IMR-90 (cell line): ENCODE results near the gene CAPN10. TPM values are rescaled to one million over a fixed set of nuclear protein-coding genes. Genes with fewer than 3 reads are reported as not detected.

Experiments
- ATAC-seq: fragments of 200-7000 bp; cut with Tn5 transposase; 2 replicates; pipeline ENCODE4 v1.9.1; 2020; ENCODE audit warnings: low read depth, mild to moderate bottlenecking, moderate library complexity
- BruUV-seq: library from RNA; stranded (reverse); fragments of 400-500 nt; replicated peaks from 2 replicates; lab custom pipeline; 2021; lab: Mats Ljungman, UMichigan
- CTCF ChIA-PET: fragments of 300-600 bp; formaldehyde crosslinking; extraction: SDS; loops from one replicate; lab custom pipeline; 2021; ENCODE audit warnings: antibody characterized with exemption; lab: Yijun Ruan, JAX
- POLR2A ChIA-PET: fragments of 300-600 bp; sonication (Branson Sonifier 250); formaldehyde crosslinking; loops from one replicate; lab custom pipeline; 2022; ENCODE audit warnings: antibody characterized with exemption; ENCODE audit not compliant: unreplicated experiment; lab: Charles Lee
- DNase-seq: peaks from one replicate; pipeline ENCODE4 v3.0.0; 2013
- H2AFZ ChIP-seq: replicated peaks from 2 replicates; pipeline ENCODE3; 2013; ENCODE audit warnings: low read length, mild to moderate bottlenecking; ENCODE audit not compliant: poor library complexity
- H2AK5ac ChIP-seq: 2 replicates; pipeline ENCODE4 v1.6.1; 2013; ENCODE audit warnings: low read depth, low read length, inconsistent platforms
- H2AK9ac ChIP-seq: replicated peaks from 2 replicates; pipeline ENCODE3; 2013; ENCODE audit warnings: mild to moderate bottlenecking, low read depth, low read length, moderate library complexity; ENCODE audit not compliant: poor library complexity
- H2BK120ac ChIP-seq: 2 replicates; pipeline ENCODE4 v1.6.1; 2013; ENCODE audit warnings: low read depth, low read length, inconsistent platforms
- H2BK15ac ChIP-seq: 3 replicates; pipeline ENCODE4 v1.6.1; 2013; ENCODE audit warnings: low read depth, low read length, inconsistent platforms
- H2BK20ac ChIP-seq: 2 replicates; pipeline ENCODE4 v1.6.1; 2013; ENCODE audit warnings: low read depth, mild to moderate bottlenecking, inconsistent platforms, low read length, moderate library complexity
- H2BK5ac ChIP-seq: 2 replicates; pipeline ENCODE4 v1.6.1; 2013; ENCODE audit warnings: mild to moderate bottlenecking, low read depth, low read length, inconsistent platforms; ENCODE audit not compliant: poor library complexity, severe bottlenecking
- H3K14ac ChIP-seq: replicated peaks from 2 replicates; pipeline ENCODE4 v1.6.1; 2013; ENCODE audit warnings: low read depth, low read length, inconsistent platforms
- H3K18ac ChIP-seq: 2 replicates; pipeline ENCODE4 v1.6.1; 2013; ENCODE audit warnings: low read depth, low read length, control low read depth
- H3K23ac ChIP-seq: 2 replicates; pipeline ENCODE4 v1.6.1; 2013; ENCODE audit warnings: low read depth, low read length, inconsistent platforms
- H3K27ac ChIP-seq: 2 replicates; pipeline ENCODE4 v1.5.1; 2013; ENCODE audit warnings: mild to moderate bottlenecking, control low read depth, low read length; ENCODE audit not compliant: insufficient read depth
- H3K27me3 ChIP-seq: 2 replicates; pipeline ENCODE4 v1.6.1; 2013; ENCODE audit warnings: low read length; ENCODE audit not compliant: control insufficient read depth, insufficient read depth
- H3K36me3 ChIP-seq: 2 replicates; pipeline ENCODE4 v1.6.1; 2013; ENCODE audit warnings: low read length, mixed read lengths; ENCODE audit not compliant: control insufficient read depth, insufficient read depth
- H3K4ac ChIP-seq: 2 replicates; pipeline ENCODE4 v1.6.1; 2013; ENCODE audit warnings: low read depth, low read length, inconsistent platforms
- H3K4me1 ChIP-seq: 2 replicates; pipeline ENCODE4 v1.6.1; 2013; ENCODE audit warnings: low read length, mixed read lengths; ENCODE audit not compliant: control insufficient read depth, insufficient read depth
- H3K4me2 ChIP-seq: 2 replicates; pipeline ENCODE4 v1.6.1; 2013; ENCODE audit warnings: low read depth, mild to moderate bottlenecking, control low read depth, low read length, moderate library complexity
- H3K4me3 ChIP-seq: 2 replicates; pipeline ENCODE4 v1.5.1; 2013; ENCODE audit warnings: low read depth, mild to moderate bottlenecking, control low read depth, low read length, moderate library complexity; ENCODE audit not compliant: insufficient read depth
- H3K56ac ChIP-seq: 2 replicates; pipeline ENCODE4 v1.6.1; 2013; ENCODE audit warnings: low read length, inconsistent platforms; ENCODE audit not compliant: insufficient read depth; ENCODE audit errors: extremely low read depth
- H3K79me1 ChIP-seq, 2 experiments: 2 replicates each; pipeline ENCODE4 v1.6.1; 2013; ENCODE audit warnings: low read length in 2 of 2, inconsistent platforms in 1 of 2, low read depth in 1 of 2
- H3K9ac ChIP-seq: 2 replicates; pipeline ENCODE4 v1.6.1; 2013; ENCODE audit warnings: low read depth, low read length, control low read depth
- H3K9me1 ChIP-seq: 2 replicates; pipeline ENCODE4 v1.6.1; 2013; ENCODE audit warnings: low read length, inconsistent platforms; ENCODE audit not compliant: insufficient read depth
- H3K9me3 ChIP-seq: 2 replicates; pipeline ENCODE4 v1.6.1; 2013; ENCODE audit warnings: low read length; ENCODE audit not compliant: control insufficient read depth, insufficient read depth
- H4K20me1 ChIP-seq: 2 replicates; pipeline ENCODE4 v1.6.1; 2013; ENCODE audit warnings: low read length, inconsistent platforms; ENCODE audit not compliant: insufficient read depth
- H4K5ac ChIP-seq: 2 replicates; pipeline ENCODE4 v1.6.1; 2013; ENCODE audit warnings: mild to moderate bottlenecking, low read depth, low read length, control low read depth
- H4K8ac ChIP-seq, 2 experiments: 2 replicates each; pipeline ENCODE4 v1.6.1; 2013; ENCODE audit warnings: low read depth in 2 of 2, low read length in 2 of 2, control low read depth in 1 of 2, inconsistent platforms in 1 of 2
- H4K91ac ChIP-seq: 2 replicates; pipeline ENCODE4 v1.6.1; 2013; ENCODE audit warnings: low read depth, low read length, inconsistent platforms; ENCODE audit not compliant: insufficient read depth
- BHLHE40 ChIP-seq: fragments of 150-350 bp; IDR thresholded peaks from 2 replicates; pipeline ENCODE4 v1.6.1; 2016; ENCODE audit warnings: mild to moderate bottlenecking, low read depth, low read length
- CEBPB ChIP-seq: IDR thresholded peaks from 2 replicates; pipeline ENCODE4 v1.6.1; 2012; ENCODE audit warnings: low read depth, low read length, improper control_type of control experiment
- FOS ChIP-seq: fragments of 150-350 bp; IDR thresholded peaks from 2 replicates; pipeline ENCODE4 v1.6.1; 2016; ENCODE audit warnings: low read depth, low read length
- MAFK ChIP-seq: IDR thresholded peaks from 2 replicates; pipeline ENCODE4 v1.6.1; 2012; ENCODE audit warnings: low read depth, low read length, improper control_type of control experiment
- POLR2A ChIP-seq: IDR thresholded peaks from 2 replicates; pipeline ENCODE4 v1.6.1; 2012; ENCODE audit warnings: mild to moderate bottlenecking, low read depth, low read length
- RAD21 ChIP-seq: IDR thresholded peaks from 2 replicates; pipeline ENCODE4 v1.6.1; 2012; ENCODE audit warnings: low read length, improper control_type of control experiment
- SMC3 ChIP-seq: fragments of 150-350 bp; IDR thresholded peaks from 2 replicates; pipeline ENCODE4 v1.6.1; 2016; ENCODE audit warnings: low read depth, mild to moderate bottlenecking, antibody characterized with exemption, low read length, moderate library complexity
- WGBS, 2 experiments: methylation state at CpG; one replicate each; pipeline versions ENCODE4 v1.1.5 to v1.1.7; 2013; ENCODE audit warnings: missing lambda C conversion rate in 2 of 2; ENCODE audit not compliant: insufficient read length in 1 of 2; ENCODE audit errors: extremely low coverage in 2 of 2; 5-methylcytosine and 5-hydroxymethylcytosine counted together
- dilution Hi-C: fragments of 300-500 bp; cut with HindIII; formaldehyde crosslinking; loops from one replicate; pipeline ENCODE4 v1.14.3; 2018; ENCODE audit warnings: low sequenced_read_pairs; ENCODE audit not compliant: unreplicated experiment
- in situ Hi-C: fragments of 300-500 bp; cut with MboI; formaldehyde crosslinking; loops from 3 replicates; pipeline ENCODE4 v1.14.3; 2019; ENCODE audit warnings: low sequenced_read_pairs, inconsistent platforms, mixed read lengths
- intact Hi-C: fragments of 100-400 bp; cut with micrococcal nuclease; formaldehyde crosslinking; loops from 2 replicates; pipeline ENCODE4 v1.10.0; 2022
- polyA plus RNA-seq, 3 experiments: library from polyadenylated mRNA; depleted of rRNA; stranded (reverse); fragments of >200 nt; gene quantifications; 2 replicates each; pipeline ENCODE4 v1.2.3, GENCODE V29; 2012; ENCODE audit warnings: low replicate concordance in 1 of 3
- total RNA-seq: library from RNA; depleted of rRNA; stranded (reverse); fragments of >200 nt; gene quantifications from 2 replicates; pipeline ENCODE4 v1.2.3, GENCODE V29; 2012

CAPN10 gene
- total and polyA plus RNA-seq, 2 of the 4 experiments (the other 2 are of a cell fraction) = 6.3 to 20.9 TPM

GRCh38 chr2:240579771-240580614 lies 6.5 kb upstream of the CAPN10 start:
- Histone ChIP-seq H3K4me1 (peaks cover 12% of the 10 kb centered on the region; the same call in 1 of the 2 replicates), H4K20me1 (peaks cover 36% of the 10 kb centered on the region), H2AK9ac (peak overlapping the region; percentile 51), H4K91ac (no peak overlapping the region), H2AK5ac (peak overlapping the region; percentile 52; the same call in 1 of the 2 replicates), H2AFZ (no peak overlapping the region), H3K4ac (peak overlapping the region; percentile 58; the same call in 1 of the 2 replicates), H2BK120ac (no peak overlapping the region), H3K14ac (no peak overlapping the region), H2BK15ac (no peak overlapping the region), H3K9me1 (peaks cover 21% of the 10 kb centered on the region), H3K9me3 (peaks cover 2% of the 10 kb centered on the region; the same call in 1 of the 2 replicates), H3K23ac (0 out of 2 replicates have a peak overlapping the region, but pooled peaks have one; percentile 40), H3K18ac (no peak overlapping the region), H4K5ac (no peak overlapping the region), H2BK20ac (no peak overlapping the region), H3K56ac (no peak overlapping the region), H3K4me2 (peak overlapping the region; percentile 40), H3K4me3 (no peak overlapping the region), H2BK5ac (peak overlapping the region; percentile 31), H3K36me3 (peaks cover 24% of the 10 kb centered on the region), H4K8ac (no peak overlapping the region; a peak in 1 of 4 replicates), H3K79me1 (peaks cover 20 to 64% of the 10 kb centered on the region in 2 experiments; a peak in 3 of 4 replicates), H3K27ac (peak overlapping the region; percentile 18; the same call in 1 of the 2 replicates), H3K27me3 (no peaks in the 10 kb centered on the region), H3K9ac (no peak overlapping the region)
- 56% methylated on average over 18 of the region's 27 CpGs; no CpG with 5 or more reads in 1 of the 2 experiments for WGBS, 2 experiments
- in situ Hi-C loops (no loop called here), dilution Hi-C loops (no loop called here), intact Hi-C loops (no loop called here)
- peak; percentile 96 for TF ChIP-seq BHLHE40
- peak; percentile 85 for TF ChIP-seq FOS
- no peak for TF ChIP-seq RAD21
- TF ChIP-seq CEBPB = peak; percentile 89
- TF ChIP-seq MAFK = no peak
- TF ChIP-seq POLR2A = no peak
- TF ChIP-seq SMC3 = 0 out of 2 replicates have a peak, but pooled peaks have one; percentile 11
- ATAC-seq (peak; percentile 83), DNase-seq (peak; percentile 89)
- ChIA-PET CTCF (no interaction called here), POLR2A (no interaction called here)
- BruUV-seq = no TSS peak
